HG03095 (cell line): Measurements from ENCODE around the gene ELAPOR2.
"Not testable (repeated sequence)": the region's sequence is repeated elsewhere in the genome, so short reads cannot be mapped to it uniquely, and the experiment has no call there.

Experiments
- ATAC-seq: cut with Tn5 transposase; IDR thresholded peaks from one replicate; pipeline ENCODE4 v1.9.1; 2021; ENCODE audit warnings: moderate library complexity; ENCODE audit not compliant: unreplicated experiment

The ELAPOR2 gene, protein sequence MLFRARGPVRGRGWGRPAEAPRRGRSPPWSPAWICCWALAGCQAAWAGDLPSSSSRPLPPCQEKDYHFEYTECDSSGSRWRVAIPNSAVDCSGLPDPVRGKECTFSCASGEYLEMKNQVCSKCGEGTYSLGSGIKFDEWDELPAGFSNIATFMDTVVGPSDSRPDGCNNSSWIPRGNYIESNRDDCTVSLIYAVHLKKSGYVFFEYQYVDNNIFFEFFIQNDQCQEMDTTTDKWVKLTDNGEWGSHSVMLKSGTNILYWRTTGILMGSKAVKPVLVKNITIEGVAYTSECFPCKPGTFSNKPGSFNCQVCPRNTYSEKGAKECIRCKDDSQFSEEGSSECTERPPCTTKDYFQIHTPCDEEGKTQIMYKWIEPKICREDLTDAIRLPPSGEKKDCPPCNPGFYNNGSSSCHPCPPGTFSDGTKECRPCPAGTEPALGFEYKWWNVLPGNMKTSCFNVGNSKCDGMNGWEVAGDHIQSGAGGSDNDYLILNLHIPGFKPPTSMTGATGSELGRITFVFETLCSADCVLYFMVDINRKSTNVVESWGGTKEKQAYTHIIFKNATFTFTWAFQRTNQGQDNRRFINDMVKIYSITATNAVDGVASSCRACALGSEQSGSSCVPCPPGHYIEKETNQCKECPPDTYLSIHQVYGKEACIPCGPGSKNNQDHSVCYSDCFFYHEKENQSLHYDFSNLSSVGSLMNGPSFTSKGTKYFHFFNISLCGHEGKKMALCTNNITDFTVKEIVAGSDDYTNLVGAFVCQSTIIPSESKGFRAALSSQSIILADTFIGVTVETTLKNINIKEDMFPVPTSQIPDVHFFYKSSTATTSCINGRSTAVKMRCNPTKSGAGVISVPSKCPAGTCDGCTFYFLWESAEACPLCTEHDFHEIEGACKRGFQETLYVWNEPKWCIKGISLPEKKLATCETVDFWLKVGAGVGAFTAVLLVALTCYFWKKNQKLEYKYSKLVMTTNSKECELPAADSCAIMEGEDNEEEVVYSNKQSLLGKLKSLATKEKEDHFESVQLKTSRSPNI

DNA sequence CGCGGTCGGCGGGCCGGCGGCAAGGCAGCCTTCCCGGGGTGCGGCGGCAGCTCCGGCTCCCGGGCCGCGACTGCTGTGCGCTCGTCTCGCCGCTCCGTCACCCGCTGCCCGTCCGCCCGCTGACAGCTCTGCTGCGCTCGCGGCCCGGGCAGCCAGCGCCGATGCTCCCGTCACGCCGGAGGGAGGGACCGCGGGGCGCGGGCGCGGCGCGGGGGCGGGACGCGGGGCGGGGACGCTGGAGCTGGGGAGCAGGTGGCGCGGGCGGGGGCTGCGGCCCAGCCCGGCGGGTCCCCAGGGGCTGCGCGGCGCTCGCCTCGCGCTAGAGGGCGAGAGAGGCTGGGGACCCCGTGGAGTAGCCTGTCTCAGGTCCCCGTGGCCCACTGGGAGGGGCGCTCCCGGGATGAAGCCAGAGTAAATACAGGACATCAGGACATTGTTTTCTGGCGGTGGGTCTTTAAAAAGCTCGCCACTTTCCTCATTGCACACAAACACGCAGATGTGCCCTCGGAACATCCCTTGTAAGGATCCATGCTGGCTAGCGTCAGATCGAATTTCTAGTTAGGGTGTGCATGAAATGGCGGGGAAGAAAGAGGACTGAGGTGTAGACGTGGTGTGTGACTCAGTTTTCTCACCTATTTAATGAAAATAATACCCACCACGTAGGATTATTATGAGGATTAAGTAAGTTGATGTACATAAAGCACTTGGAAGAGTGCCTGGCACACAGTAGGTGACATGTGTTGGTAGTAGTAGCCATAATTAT, at the start of gene ELAPOR2:
Gene ELAPOR2 (minus strand): TSS at position 130 of the 763 bp plus-strand sequence. CDS start 141 bp downstream, outside the sequence.
- ATAC-seq, result peak; percentile 97

DNA sequence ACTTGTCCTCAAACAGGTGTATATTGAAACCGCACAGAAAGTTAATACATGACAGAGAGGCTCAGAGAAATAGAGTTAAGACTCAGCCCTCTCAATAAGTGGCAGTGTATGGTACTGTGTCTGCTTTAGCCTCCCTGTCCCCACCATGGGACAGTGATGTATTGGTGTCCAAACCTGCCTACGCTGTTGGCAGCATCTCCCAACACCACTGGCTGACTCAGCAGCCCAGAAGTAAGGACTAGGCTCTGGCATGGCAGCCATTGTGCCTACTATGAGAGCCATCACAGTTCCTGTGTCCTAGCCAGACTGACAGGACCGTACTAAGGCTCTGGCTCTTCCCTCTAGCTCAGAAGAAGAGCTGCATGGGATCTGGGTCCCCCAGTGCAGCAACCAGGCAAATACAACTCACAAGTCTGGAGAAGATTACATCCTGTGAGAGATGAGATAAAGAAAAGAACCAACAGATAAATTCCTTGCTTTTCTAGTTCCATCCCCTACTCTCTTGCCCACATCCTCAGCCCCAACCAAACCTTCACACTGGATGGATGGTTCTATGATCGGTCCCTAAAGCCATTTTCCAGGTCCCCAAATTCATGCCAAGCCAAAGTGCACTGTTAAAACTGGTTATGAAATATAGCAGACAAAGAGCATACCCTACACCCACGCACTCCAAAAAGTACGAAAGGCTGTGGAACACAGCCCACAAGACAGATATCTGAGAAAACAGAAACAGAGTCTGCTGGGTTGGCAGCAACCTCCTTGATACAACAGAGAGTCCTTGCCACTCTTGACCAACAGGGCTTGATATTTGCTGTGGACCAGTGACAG, 48.7 kb upstream of the ELAPOR2 start:
- no peak for ATAC-seq

DNA sequence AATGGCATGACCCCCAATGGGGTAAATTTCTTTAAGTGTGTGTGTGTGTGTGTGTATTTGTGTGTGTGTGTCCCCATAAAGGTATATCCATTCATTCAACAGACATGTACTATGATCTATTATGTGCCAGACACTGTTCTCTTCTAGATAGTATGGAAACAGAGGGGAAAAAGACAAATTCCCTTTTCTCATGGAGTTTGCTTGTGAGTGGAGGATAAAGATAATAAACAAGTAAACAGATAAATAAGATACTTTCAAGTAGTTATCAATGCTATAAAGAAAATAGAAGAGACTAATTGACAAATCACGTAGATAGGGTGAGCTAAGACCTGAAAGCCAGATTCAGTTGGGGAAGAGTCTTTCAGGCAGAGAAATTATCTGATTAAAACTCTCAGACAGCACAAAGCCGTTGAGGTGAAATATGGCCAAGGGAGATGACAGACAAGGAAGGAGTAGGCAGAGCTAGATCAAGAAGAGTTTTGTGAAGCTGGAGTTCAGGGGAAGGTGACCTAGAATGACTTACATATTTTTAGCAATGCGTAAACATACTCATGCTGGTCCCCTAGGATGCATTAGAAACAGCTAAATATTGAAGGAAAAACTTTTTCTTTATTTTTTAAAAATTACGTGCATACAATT, 47.6 kb upstream of the ELAPOR2 start:
- no peak for ATAC-seq

DNA sequence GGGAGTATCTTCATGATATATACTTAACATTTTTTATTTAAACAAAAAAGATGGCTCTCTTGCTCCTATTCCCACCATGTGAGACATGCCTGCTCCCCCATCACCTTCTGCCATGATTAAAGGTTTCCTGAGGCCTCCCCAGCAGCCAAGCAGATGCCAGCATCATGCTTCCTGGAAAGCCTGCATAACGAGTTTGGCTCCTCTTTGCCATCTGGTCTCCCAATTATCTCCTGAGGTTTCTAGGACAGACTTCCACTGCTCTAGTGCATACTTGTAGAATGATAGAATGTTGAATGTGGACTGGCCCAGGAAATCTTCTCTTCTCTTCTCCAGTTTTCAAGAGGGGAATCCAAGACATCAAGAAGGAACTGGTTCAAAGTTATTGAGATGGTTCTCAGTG, 45.9 kb upstream of the ELAPOR2 start:
- ATAC-seq, result no peak

DNA sequence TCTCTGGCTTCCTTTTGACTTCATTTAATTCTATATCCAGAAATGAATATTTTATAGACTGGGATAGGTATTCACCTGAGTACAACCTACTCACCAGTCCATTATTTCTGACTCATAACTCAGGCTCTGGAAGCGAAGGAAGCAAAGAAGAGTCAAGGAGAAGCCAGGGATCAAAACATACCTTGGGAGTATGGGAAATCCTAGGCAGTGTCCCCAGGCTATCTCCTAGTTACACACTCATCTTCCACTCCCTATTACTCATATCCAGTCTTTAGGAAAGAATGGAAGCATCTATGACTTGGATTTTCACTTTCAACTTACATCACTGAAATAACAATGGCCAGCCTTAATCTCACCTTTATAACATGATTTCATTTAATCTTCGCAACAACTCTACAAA, 40.9 kb upstream of the ELAPOR2 start:
- ATAC-seq, result no peak

DNA sequence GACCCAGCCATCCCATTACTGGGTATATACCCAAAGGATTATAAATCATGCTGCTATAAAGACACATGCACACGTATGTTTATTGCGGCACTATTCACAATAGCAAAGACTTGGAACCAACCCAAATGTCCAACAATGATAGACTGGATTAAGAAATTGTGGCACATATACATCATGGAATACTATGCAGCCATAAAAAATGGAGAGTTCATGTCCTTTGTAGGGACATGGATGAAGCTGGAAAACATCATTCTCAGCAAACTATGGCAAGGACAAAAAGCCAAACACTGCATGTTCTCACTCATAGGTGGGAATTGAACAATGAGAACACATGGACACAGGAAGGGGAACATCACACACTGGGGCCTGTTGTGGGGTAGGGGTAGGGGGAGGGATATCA, 37.9 kb upstream of the ELAPOR2 start:
- ATAC-seq, result not testable (repeated sequence)

DNA sequence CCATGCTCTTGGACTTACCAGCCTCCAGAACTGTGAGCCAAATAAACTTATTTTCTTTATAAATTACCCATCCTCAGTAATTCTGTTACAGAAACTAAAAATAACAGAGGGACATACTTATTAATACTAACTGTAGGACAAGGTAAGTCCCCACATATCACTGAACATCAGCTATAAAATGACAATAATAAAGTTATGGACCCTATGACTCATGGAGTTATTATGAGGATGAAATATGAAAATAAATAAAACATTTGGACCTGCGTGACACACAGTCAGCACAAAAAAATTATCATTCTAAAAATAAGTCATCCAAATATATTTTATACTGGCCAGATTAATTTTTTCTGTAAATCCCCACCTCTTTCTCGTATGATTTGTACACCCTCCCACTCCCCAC, 34.9 kb upstream of the ELAPOR2 start:
- no peak for ATAC-seq

DNA sequence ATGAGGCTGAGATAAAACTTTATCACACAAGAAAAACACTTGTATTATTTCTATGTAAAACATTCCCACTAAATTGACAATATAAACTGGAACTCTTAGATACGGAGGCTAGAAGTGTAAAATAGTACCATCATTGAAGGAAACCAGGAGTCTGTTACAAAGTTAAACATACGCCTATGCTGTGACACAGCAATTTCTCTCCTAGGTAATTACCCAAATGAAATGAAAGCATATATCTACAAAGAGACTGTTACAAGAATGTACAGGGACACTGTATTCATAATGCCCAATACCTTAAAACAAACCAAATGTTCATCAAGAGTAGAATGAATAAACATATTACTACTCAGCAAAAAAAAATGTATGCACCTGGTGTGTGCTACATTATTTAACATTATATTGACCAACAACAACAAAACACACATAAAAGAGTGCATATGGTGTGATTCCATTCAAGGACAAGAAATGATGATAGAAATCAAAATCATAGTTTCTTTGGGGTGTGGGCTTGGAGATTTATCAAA, 33.2 kb upstream of the ELAPOR2 start:
- no peak for ATAC-seq

DNA sequence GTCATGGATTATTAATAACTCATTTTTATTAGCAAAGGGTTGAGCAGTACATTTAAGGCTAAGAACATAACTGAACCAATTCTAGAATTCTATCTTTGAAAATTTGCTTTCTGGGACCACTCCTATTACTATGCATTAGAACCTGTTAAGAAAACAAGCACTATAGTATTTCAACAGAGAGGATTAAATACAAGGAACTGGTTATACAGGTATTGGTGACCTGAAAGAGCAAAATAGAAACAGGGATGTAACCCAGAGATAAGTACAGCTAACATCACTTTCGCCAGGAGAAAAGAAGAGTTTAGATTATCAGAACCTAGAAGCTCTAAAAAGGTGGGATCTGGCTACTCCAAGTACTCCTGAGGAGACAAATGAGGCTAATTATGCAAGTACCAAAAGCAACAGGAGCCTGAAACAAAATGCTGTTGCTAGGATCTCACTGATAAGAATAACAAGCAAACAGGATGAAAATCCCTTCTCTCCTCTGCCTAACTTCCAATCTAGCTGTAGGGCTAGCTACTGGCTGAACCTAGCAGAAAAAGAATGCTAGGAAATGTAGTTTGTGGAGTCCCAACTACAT, 32.1 kb upstream of the ELAPOR2 start:
- no peak for ATAC-seq

DNA sequence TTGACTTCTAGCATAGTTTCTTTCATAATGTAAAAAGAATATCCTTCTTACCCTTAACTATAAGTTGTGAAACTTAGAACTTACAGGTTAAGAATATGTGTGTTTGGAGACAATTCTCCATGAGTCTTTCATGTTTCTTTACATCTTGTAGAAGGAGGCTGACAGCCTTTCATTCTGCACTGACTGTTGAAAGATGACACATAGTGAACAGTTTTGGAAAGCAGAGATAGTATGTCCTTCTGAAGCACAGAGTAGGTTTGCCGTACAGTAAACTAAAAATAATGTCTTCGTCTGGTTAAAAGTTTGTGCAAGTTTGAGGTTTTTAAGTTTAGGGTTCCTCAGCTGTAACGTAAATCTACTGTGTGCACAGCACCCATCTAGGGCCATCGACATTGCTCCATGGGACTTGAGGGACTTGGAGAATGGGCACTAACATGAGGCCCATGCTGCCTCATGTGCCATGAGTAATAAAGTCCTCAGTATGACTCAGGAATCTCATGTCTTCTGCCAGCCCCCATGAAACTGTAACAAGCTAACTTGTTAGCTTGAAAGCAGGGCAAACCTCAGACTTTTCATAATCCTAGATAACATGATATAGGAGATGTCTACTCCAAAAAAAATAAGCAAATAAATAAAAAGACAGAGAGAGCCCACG, 24.5 kb upstream of the ELAPOR2 start:
- no peak for ATAC-seq

DNA sequence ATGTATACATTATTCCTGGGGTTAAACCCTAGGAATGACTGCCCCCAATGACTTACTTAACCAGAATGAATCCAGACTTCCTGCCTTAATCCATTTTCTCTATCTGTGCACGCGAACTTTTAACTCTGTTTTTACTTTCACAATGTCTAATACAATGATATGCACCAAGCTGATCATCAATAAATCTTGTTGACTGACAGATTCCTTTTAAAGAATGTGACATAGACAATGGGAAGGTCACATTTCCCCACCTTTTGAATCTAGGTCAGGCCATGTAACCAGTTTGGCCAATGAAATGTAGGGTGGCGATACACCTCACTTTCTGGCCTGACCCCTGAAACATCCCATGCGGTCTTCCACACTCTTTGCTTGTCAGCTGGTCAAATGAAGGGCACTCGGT, 23.2 kb upstream of the ELAPOR2 start:
- ATAC-seq, result no peak

DNA sequence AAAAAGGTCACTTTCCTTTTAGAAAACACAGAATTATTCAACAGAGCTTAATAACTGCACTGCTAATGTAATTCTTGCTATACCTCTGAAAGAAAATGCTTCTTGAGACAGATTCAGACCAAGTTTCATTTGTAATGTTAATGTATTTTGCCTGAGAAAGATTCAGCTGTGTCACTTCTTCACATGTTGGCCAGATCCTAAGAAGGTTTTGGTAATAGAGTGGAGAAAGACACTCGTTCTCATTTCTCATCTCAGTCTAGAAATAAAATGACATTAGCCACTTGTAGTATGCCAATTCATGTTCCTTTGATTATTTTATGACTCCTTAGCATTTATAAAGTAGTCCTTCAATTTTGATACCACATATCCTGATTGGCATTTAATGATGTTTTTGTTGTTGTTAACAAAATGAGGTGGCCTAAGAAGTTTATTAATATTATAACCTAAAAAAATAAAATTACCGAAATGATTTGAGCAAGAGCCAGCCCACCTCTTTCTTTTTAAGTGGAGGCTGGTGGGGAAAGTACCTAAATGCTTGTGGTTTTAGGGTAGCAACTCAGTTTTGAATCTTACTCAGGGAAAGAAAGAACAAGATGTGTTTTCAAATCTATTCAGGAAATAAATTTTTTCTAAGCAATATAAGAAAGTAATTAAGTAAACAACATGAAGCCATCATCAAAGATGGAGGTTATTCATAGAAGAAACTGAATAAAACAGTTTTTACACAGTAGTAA, 16.4 kb upstream of the ELAPOR2 start:
- ATAC-seq, result no peak

DNA sequence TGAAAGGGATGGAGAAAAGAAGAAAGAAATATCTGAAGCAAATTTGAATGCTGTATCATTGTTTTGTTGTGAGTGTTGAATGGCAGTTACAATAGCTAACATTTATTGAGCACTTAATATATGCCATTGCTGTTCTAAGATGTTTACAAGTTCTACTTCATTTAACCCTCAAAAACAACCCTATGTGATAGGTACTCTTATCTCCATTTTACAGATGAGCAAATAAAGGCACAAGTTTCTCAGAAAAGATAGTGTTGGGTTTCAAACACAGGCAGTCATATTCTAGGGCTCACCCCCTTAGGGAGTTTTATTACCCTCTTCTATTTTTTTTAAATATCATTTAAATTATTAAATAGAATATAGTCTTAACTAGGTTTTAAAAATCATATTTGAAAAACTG, 8.3 kb upstream of the ELAPOR2 start:
- no peak for ATAC-seq

DNA sequence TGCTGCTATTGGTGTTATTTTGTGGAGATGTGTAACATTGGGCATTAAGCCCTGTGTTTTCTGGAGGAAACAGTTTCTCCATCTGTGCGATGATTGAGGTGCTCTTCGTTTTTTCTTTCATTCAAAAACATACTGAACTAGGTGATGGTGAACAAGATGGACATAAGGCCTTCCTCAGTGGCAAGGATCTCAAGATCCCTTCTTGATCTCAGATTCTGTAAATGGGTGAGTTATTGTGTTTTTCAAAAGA, 759 bp upstream of the ELAPOR2 start:
- no peak for ATAC-seq

DNA sequence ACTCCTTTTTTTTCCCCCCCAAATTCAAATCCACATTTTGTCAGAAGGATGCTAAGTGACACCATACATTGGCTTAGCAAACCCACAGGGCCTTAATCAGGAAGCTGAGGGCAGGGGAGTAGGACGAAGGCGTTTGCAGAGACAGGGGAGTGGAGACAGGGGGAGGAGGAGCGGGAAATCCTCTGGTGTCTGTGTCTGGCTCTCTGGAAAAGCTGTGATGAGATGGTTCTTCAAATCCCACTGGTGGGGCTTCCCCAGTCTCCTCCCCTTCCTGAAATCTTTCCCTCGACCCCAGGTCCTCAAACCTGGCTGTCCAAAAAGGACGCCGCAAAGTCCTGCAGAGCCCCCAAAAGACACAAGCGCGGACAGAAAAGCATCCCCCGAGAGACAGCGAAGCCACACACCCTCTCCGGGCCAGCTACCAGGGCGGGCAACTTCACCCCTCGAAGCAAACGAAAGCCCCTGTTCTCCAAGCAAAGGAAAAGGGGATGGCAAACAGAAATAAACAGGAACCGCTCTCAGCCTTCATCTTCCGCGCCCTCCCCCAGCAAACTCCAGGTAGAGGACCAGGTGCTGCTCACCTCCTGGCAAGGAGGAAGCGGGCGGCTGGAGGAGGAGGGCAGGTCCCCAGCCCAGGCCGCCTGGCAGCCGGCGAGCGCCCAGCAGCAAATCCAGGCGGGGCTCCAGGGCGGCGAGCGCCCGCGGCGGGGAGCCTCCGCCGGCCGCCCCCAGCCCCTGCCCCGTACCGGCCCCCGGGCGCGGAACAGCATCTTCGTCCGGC, 520 bp downstream of the ELAPOR2 start:
- peak; percentile 42 for ATAC-seq

DNA sequence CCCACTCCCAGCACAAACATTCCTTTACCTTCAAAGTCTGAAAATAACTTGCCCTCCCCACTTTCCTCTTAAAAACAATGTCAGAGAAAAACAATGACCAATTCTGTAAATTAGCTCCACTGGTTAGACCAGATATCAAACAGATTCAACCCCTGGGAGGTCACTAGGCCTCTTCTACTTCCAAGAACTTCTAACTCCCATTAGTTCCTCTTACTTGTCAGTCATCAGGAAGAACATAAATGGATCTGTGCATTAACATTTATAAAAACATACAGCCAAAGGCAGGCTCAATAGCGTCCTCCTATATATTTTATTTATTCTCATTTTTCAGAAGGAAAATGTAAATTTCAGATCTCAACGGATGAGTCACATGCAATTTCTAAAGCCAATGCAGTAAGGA, 2.2 kb downstream of the ELAPOR2 start:
- ATAC-seq, result no peak

DNA sequence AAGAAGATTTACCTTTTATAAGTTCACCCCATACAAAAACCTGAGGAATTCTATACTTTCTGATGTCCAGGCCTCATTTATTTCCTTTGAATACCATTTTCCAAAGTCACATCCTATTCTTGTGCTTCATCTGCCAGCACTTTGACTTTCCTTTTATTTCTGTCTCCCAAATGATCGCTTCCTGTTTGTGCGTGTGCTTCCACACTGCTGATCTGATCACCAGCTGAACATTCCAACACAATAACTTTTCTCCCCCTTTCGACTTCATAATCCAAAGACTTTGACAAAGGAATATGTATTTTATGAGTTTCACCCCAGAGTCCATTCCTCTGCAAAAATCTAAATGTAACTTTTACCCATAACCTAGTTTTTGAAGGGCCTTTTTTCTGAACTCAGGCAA, 3.1 kb downstream of the ELAPOR2 start:
- ATAC-seq, result no peak
